Right cardiac atrium (tissue), 5 donors: ENCODE results near the gene DDX31. TPM values are rescaled to one million over a fixed set of nuclear protein-coding genes. Genes with fewer than 3 reads are reported as not detected.
A peak's percentile ranks its signal among the peaks of the same experiment; 100 is the strongest.

Source experiments
- ATAC-seq, 2 donors: fragments of 200-7000 bp; cut with Tn5 transposase; one replicate each; pipeline versions ENCODE4 v1.8.0 to v1.9.1; 2020; ENCODE audit warnings: moderate library complexity in 2 of 2, mild to moderate bottlenecking in 1 of 2
- DNase-seq, 3 donors: peaks; one replicate each; pipeline ENCODE4 v3.0.0-alpha.2; 2020
- H3K27ac ChIP-seq: one replicate; pipeline ENCODE4 v1.5.1; 2013; ENCODE audit warnings: mild to moderate bottlenecking, low read length, control low read depth, moderate library complexity
- H3K27me3 ChIP-seq: one replicate; pipeline ENCODE4 v1.6.1; 2013; ENCODE audit not compliant: control insufficient read depth, insufficient read depth
- H3K4me1 ChIP-seq: one replicate; pipeline ENCODE4 v1.6.1; 2013; ENCODE audit warnings: low read length; ENCODE audit not compliant: control insufficient read depth, insufficient read depth
- H3K4me3 ChIP-seq: one replicate; pipeline ENCODE4 v1.5.1; 2013; ENCODE audit warnings: low read length, control low read depth
- H3K9me3 ChIP-seq: one replicate; pipeline ENCODE4 v1.6.1; 2013; ENCODE audit warnings: low read length; ENCODE audit not compliant: control insufficient read depth
- WGBS: extraction: QIAGEN DNeasy Blood & Tissue Kit; methylation state at CpG from one replicate; pipeline ENCODE4 v1.1.7; 2013; 5-methylcytosine and 5-hydroxymethylcytosine counted together
- intact Hi-C, 4 donors: fragments of 100-400 bp; cut with DNase I; formaldehyde crosslinking; loops; one replicate each; pipeline versions ENCODE4 v1.11.0 to v1.14.0; 2022 to 2023
- polyA plus RNA-seq: library from polyadenylated mRNA; stranded (reverse); fragments of 200-250 nt; gene quantifications from one replicate; pipeline ENCODE4 v1.2.3, GENCODE V29; 2013
- total RNA-seq, 4 donors: library from RNA; stranded (reverse); fragmentation: NEBNext Ultra II Directional; extraction: Animal tissue kit (Norgen Biotek cat#: 25700); gene quantifications; one replicate each; pipeline ENCODE4 v1.2.1, GENCODE V29; 2021
- donor health status: healthy with polysubstance abuse.
- donor health status: DM: no; HTN: yes; CAD: no.
- donor health status: DM: no; HTN: no; CAD: no.
- donor health status: DM: no; HTN: yes; CAD: no; lungs with severe emphysema.
- donor health status: DM: yes; HTN: yes; CAD: no.

The DDX31 gene
- total and polyA plus RNA-seq, 5 donors, result 2.7 to 7.4 (median 5.2) TPM

DNA sequence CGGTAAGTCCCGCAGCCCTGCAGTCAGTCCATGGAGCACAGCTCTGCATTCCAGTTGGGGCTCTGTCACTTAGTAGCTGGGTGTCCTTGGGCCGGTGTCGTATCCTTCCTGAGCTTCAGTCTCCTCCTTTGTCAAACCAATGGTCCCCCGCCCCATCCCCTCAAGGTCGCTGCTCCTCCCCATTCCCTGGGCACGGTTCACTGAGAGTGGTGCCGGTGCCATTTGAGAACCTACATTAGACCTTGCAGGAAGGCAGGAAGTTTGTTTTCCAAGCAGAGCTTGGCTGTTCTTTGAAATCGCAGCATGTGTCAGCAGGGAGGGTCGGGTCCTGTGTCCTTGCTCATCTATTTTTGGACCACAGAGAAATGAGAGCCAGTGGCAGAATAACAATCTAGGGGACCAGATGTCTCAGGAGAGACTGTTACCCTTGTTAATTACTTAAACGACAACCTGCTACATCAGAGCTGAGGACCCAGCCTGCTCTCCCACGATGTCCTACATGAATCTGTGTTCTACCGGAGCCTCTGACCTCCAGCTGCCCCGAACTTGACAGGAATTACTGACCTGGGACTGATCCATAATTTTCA, 109.1 kb downstream of the DDX31 start:
- DNase-seq (no peak), ATAC-seq (peak; percentile 38 to 66)
- H3K4me3 ChIP-seq, result no peak overlapping the region
- H3K27ac ChIP-seq, result no peak overlapping the region
- WGBS, result 30% methylated on average over 14 of the region's 14 CpGs
- H3K27me3 ChIP-seq, result no peaks in the 10 kb centered on the region
- no peaks in the 10 kb centered on the region for H3K9me3 ChIP-seq
- intact Hi-C loops, result loop anchor here in 1 of 4 donors (10.0 kb wide), 1 partner anchor 46 kb away; no protein-coding TSS in a partner anchor
- no peaks in the 10 kb centered on the region for H3K4me1 ChIP-seq

DNA sequence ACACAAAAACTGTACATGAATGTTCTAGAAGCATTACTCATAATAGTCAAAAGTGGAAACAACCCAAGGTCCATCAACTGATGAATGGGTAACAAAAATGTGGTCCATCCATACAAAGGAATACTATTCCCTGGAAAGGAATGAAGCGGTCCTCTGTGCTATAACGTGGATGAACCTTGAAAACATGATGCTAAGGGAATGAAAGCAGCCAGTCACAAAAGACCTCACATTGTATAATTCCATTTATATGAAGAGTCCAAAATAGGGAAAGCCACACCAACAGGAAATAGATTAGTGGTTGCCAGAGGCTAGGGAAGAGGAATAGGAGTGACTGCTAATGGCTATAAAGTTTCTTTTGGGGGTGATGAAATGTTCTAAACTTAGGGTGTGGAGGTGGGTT, 110.1 kb downstream of the DDX31 start:
- Histone ChIP-seq H3K4me3 (no peak overlapping the region), H3K9me3 (no peaks in the 10 kb centered on the region), H3K27ac (no peak overlapping the region), H3K4me1 (no peaks in the 10 kb centered on the region), H3K27me3 (no peaks in the 10 kb centered on the region)
- WGBS, result 90% methylated on average over 2 of the region's 2 CpGs
- ATAC-seq (no peak), DNase-seq (no peak)
- intact Hi-C loops, result loop anchor here in 1 of 4 donors (10.0 kb wide), 1 partner anchor 45 kb away; no protein-coding TSS in a partner anchor

DNA sequence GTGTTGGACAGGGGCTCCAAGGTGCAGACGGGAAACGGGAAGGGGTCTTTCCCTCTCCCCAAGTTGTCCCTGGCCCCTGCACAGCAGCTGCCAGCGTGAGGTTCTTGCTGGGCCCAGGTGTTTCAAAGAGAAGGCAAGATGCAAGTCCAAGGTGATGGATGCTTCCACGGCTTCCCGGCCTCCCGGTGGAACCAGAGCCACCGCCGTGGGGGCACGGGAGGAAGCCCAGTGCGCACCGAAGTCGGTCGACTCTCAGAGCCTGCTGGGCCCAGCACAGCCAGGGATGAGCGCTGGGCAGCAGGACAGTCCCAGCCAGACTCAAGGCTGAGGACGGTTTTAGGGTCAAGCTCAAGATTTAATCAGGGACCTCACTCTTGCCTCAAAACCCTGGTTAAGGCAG, 112.6 kb downstream of the DDX31 start:
- intact Hi-C loops, result no loop called here
- no peaks in the 10 kb centered on the region for H3K27me3 ChIP-seq
- no peak for DNase-seq

DNA sequence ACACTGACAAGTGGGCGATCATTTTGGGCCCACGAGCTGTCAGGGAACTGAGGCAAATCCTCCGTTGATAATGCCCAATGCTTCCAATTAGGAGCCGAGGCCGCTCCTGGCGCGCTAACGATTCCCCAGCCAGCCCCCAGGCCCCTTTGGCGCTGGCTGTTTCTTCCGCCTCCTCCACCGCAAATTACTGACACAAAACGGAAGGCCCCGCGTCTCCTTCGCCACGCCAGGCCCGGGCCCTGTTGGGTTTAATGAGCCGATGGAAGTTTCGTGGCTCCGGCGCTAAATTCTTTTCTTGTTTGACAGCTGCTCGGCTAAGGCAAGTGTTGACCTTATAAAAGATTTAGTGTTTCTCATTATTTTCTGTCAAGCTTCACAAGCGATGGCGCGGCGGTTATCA, 113.1 kb downstream of the DDX31 start:
- no peaks in the 10 kb centered on the region for H3K9me3 ChIP-seq
- intact Hi-C loops, result no loop called here
- H3K4me1 ChIP-seq, result no peaks in the 10 kb centered on the region
- H3K27ac ChIP-seq, result no peak overlapping the region
- DNase-seq (no peak), ATAC-seq (no peak)
- 68% methylated on average over 26 of the region's 26 CpGs for WGBS
- H3K27me3 ChIP-seq, result no peaks in the 10 kb centered on the region
- H3K4me3 ChIP-seq, result no peak overlapping the region

More for the DNA sequence above, 112.6 kb downstream of the DDX31 start:
- no peaks in the 10 kb centered on the region for H3K9me3 ChIP-seq
- no peak overlapping the region for H3K4me3 ChIP-seq
- no peak overlapping the region for H3K27ac ChIP-seq
- H3K4me1 ChIP-seq, result no peaks in the 10 kb centered on the region
- 87% methylated on average over 15 of the region's 15 CpGs for WGBS
- ATAC-seq, result no peak

DNA sequence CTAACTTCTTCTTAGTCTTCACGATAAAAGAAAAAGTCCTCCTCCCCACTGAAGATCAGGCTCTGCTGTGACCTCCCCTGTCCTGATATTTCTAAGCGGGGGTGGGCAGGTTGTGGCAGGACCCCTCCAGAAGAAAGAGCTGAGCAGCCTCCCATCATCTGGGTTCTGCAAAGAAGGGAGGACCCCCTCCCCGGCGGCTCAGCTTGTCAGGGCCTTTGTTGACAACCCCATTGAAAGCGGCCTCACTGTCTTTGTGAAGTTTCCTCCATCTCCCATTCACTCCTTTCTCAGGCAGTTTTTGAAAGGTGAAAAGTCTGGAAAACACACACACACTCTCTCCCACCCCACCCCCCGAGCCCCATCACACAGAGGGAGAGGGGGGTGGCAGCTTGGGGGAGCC, 113.5 kb downstream of the DDX31 start:
- Histone ChIP-seq H3K4me3 (no peak overlapping the region), H3K9me3 (no peaks in the 10 kb centered on the region), H3K27me3 (no peaks in the 10 kb centered on the region), H3K4me1 (no peaks in the 10 kb centered on the region), H3K27ac (no peak overlapping the region)
- no peak for ATAC-seq
- WGBS, result 71% methylated on average over 6 of the region's 6 CpGs
- intact Hi-C loops, result no loop called here
- no peak for DNase-seq

DNA sequence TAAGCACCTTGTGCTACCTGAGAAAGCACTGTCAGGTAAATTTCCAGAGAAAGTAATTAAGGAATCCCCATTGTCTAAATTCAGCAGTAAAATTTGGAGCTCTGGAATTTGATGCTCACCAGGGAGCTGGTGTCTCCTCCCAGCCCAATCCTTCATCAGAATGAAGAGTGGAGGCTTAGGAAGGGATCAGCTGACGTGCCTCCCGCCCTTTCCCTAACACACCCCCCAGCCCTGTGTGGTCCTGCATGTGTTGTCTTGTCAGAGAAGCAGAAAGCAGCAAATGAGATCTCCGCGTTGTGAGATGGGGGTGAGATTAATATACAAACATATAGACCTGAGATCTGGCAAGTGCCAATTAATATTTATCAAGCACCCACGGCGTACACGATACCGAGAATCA, 114.3 kb downstream of the DDX31 start:
- Histone ChIP-seq H3K4me1 (no peaks in the 10 kb centered on the region), H3K4me3 (no peak overlapping the region), H3K9me3 (no peaks in the 10 kb centered on the region), H3K27me3 (no peaks in the 10 kb centered on the region), H3K27ac (no peak overlapping the region)
- intact Hi-C loops, result no loop called here
- 77% methylated on average over 8 of the region's 8 CpGs for WGBS
- no peak for ATAC-seq
- DNase-seq, result no peak

DNA sequence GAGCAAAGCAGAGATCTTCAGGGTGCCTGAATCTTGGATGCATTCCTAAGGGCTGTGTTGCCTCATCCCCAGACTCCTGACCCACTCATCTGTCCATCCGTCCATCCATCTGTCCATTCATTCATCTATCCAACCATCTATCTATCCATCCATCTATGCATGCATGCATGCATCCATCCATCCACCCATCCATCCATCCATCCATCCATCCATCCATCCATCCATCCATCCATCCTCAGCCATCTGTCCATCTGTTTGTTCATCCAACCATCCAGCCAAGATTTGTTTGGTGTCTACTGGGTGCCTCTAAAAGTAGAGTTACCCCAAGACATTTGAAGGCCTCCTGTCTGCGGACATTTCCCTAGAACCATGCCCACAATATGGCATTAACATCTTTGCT, 115.0 kb downstream of the DDX31 start:
- no peaks in the 10 kb centered on the region for H3K9me3 ChIP-seq
- H3K4me1 ChIP-seq, result no peaks in the 10 kb centered on the region
- WGBS, result 85% methylated on average over 2 of the region's 2 CpGs
- DNase-seq (no peak), ATAC-seq (no peak)
- no peak overlapping the region for H3K4me3 ChIP-seq
- no peaks in the 10 kb centered on the region for H3K27me3 ChIP-seq
- intact Hi-C loops, result no loop called here
- H3K27ac ChIP-seq, result no peak overlapping the region

DNA sequence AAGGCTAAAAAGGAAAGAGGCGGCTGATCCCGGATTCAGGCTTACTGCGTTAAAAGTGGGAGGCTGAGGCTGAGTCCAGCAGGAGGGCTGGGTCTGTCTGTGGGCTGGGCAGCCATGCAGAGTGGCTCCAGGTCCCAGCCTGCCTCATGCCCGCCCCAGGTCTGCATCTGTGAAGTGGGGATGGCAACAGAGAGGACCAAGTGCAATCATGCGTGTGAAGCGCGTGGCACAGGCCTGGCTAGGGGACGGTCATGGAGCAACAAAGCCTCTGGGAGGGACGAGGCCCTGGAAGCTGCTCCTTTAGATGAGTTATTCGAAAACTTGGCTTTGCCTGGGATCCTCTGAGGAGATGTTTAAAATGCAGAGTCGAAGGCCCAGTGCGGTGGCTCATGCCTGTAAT, 117.7 kb downstream of the DDX31 start:
- ATAC-seq (no peak), DNase-seq (no peak)
- intact Hi-C loops, result no loop called here
- 92% methylated on average over 12 of the region's 12 CpGs for WGBS
- H3K4me3 ChIP-seq, result no peak overlapping the region
- no peaks in the 10 kb centered on the region for H3K27me3 ChIP-seq
- H3K27ac ChIP-seq, result no peak overlapping the region
- no peaks in the 10 kb centered on the region for H3K9me3 ChIP-seq
- no peaks in the 10 kb centered on the region for H3K4me1 ChIP-seq

DNA sequence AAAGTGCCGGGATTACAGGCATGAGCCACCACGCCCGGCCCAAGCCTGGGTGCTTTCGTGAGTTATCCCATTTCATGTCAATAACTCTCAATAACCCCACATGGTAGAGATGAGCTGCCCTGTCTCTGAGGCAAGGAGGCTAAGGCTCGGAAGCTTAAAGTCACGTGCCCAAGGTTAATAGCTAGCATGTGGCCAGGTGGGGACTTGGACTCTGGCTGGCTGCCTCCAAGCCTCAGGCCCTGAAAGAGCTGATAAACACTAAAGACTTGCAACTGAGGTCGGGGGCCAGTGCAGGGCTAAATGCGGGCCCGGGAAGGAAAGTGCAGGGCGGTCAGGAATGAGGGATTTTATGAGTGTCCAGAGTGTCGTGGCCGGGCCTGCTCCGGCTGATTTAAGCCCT, 118.2 kb downstream of the DDX31 start:
- 84% methylated on average over 13 of the region's 13 CpGs for WGBS
- ATAC-seq, result no peak

DNA sequence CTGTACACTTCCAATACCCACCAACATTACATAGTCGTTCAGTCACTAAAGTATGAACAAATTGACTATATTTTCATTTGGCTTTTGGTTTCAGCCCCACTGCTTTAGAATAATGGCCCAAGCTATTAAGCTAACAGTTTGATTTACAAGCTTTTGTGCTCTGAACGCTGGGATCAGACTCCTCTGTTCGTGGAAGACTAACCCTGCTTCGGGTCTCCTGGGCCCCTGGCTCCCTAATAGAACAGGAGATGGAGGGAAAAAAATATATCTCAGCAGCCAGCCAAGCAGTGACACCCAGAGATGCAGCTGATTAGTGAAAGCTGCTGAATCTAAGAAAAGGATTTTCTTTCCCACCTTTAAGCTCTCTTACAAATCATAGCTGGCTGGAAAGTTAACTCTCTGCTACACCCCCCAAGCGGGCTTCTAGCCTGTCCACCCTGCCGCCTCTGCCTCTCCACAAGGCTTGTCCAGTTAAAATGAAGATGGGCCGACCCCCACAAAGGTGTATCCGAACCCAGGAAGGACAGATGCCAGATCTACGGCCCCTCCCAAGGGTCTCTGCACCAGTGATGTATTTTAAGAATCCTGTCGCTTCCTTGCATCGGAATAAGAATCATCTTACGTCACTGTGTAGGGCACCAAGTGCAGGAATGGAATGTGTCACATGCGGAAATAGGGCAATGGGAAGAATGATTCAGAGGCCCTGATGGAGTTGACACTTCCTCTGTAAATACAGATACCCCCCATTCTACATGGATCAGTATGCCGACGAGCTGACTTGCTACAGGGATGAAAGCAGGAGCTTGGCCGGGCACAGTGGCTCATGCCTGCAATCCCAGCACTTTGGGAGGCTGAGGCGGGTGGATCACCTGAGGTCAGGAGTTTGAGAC, 120.8 kb downstream of the DDX31 start:
- WGBS, result 54% methylated on average over 17 of the region's 17 CpGs
- Histone ChIP-seq H3K27me3 (no peaks in the 10 kb centered on the region), H3K27ac (no peak overlapping the region), H3K9me3 (no peaks in the 10 kb centered on the region), H3K4me3 (no peak overlapping the region), H3K4me1 (no peaks in the 10 kb centered on the region)
- DNase-seq (no peak), ATAC-seq (no peak)
- intact Hi-C loops, result no loop called here

More for the DNA sequence above, 118.2 kb downstream of the DDX31 start:
- Histone ChIP-seq H3K27ac (no peak overlapping the region), H3K4me3 (no peak overlapping the region), H3K4me1 (no peaks in the 10 kb centered on the region), H3K27me3 (no peaks in the 10 kb centered on the region), H3K9me3 (no peaks in the 10 kb centered on the region)
- intact Hi-C loops, result no loop called here
- no peak for DNase-seq

DNA sequence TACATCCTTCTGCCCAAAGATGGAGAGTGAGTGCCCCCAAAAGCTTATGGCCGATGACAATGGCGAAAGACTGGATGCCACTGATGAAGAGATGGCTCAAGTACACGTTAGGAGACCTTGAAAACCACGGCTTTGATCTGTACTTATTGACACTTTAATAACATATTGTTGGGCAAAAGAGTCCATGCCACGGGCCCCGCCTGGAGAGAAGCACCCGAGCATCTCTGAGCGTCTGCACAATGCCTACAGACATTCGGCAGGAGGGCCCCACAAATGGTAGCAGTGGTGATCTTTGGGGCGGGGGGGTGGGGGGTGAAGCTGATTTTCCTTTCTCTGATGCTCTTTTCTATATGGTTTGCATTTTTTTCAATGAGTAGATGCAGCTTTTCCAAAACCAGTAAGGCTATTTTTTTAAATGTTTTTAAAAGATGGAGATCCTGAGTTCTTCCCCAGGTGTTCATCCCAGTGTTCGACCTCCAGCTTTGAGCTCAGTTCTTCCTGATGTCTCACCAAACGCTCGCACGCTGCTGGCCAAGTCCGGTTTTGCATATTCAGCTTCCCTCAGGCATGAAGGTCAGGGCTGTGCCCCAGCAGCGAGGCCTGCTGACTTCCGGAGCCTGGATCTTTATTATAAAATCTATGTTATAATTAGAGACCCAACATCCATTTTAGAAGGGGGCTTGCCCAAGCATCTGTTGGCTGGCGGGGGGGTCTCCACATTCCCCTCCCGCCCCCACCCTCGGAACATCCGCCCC, 121.6 kb downstream of the DDX31 start:
- 81% methylated on average over 21 of the region's 21 CpGs for WGBS
- H3K9me3 ChIP-seq, result no peaks in the 10 kb centered on the region
- ATAC-seq (no peak), DNase-seq (no peak)
- H3K4me3 ChIP-seq, result no peak overlapping the region
- H3K27me3 ChIP-seq, result no peaks in the 10 kb centered on the region
- no peak overlapping the region for H3K27ac ChIP-seq
- H3K4me1 ChIP-seq, result no peaks in the 10 kb centered on the region
- intact Hi-C loops, result no loop called here
